AG20443 (cell line): Measurements from ENCODE around the gene AKAP14.
A peak's percentile ranks its signal among the peaks of the same experiment; 100 is the strongest.
"Not testable (repeated sequence)": the region's sequence is repeated elsewhere in the genome, so short reads cannot be mapped to it uniquely, and the experiment has no call there.

Source experiments
- DNase-seq: peaks from one replicate; pipeline ENCODE4 v3.0.0; 2012; ENCODE audit warnings: low spot score, mixed read lengths

AKAP14 gene

GRCh38 chrX:119895843-119896326 lies at the start of gene AKAP14:
TSS of gene AKAP14 (plus strand) at chrX:119895893. CDS start at chrX:119903224, 7,331 bp downstream.
- DNase-seq = peak; percentile 8

GRCh38 chrX:119852382-119853353 lies 43.0 kb upstream of the AKAP14 start, which contains the start of gene UPF3B:
TSS of gene UPF3B (minus strand) at chrX:119852963. CDS start at chrX:119852928, 35 bp downstream.
- peak; percentile 95 for DNase-seq

- no peak for DNase-seq
These were observed 42.2 kb upstream of the AKAP14 start for GRCh38 chrX:119853444-119853843.

GRCh38 chrX:119870626-119871131 lies 25.0 kb upstream of the AKAP14 start:
- DNase-seq = peak; percentile 31

GRCh38 chrX:119871245-119871598 lies 24.5 kb upstream of the AKAP14 start:
- DNase-seq = no peak

GRCh38 chrX:119871599-119872395 lies 23.9 kb upstream of the AKAP14 start, which contains the start of the genes NDUFA1 and RNF113A:
TSS of gene NDUFA1 (plus strand) at chrX:119871832. CDS start at chrX:119871912, 80 bp downstream.
TSS of gene RNF113A (minus strand) at chrX:119871733. CDS start at chrX:119871613, 120 bp downstream.
- peak; percentile 87 for DNase-seq

GRCh38 chrX:119878740-119879139 lies 17.0 kb upstream of the AKAP14 start:
- DNase-seq = no peak

GRCh38 chrX:119880076-119880475 lies 15.6 kb upstream of the AKAP14 start:
- no peak for DNase-seq

- peak; percentile 64 for DNase-seq
These were observed 14.9 kb upstream of the AKAP14 start for GRCh38 chrX:119880552-119881437.

- no peak for DNase-seq
These were observed 9.9 kb upstream of the AKAP14 start for GRCh38 chrX:119885554-119886428.

GRCh38 chrX:119887721-119888425 lies 7.8 kb upstream of the AKAP14 start:
- peak; percentile 70 for DNase-seq

GRCh38 chrX:119890626-119891025 lies 5.1 kb upstream of the AKAP14 start:
- not testable (repeated sequence) for DNase-seq

- DNase-seq = not testable (repeated sequence)
These were observed 3.6 kb upstream of the AKAP14 start for GRCh38 chrX:119891961-119892692.

- DNase-seq = no peak
These were observed 3.4 kb downstream of the AKAP14 start for GRCh38 chrX:119899125-119899524.

- DNase-seq = no peak
These were observed 5.3 kb downstream of the AKAP14 start for GRCh38 chrX:119900976-119901375.

GRCh38 chrX:119916310-119916709 lies 20.6 kb downstream of the AKAP14 start:
- no peak for DNase-seq

- no peak for DNase-seq
These were observed 22.2 kb downstream of the AKAP14 start for GRCh38 chrX:119917877-119918276.

- no peak for DNase-seq
These were observed 24.3 kb downstream of the AKAP14 start for GRCh38 chrX:119919835-119920585.
